ENCODE measurements around the gene MYRIP. TPM values are rescaled to one million over a fixed set of nuclear protein-coding genes. Genes with fewer than 3 reads are reported as not detected.

Gene MYRIP
- total RNA-seq, 1 donor from 2014 or later, result not detected

DNA sequence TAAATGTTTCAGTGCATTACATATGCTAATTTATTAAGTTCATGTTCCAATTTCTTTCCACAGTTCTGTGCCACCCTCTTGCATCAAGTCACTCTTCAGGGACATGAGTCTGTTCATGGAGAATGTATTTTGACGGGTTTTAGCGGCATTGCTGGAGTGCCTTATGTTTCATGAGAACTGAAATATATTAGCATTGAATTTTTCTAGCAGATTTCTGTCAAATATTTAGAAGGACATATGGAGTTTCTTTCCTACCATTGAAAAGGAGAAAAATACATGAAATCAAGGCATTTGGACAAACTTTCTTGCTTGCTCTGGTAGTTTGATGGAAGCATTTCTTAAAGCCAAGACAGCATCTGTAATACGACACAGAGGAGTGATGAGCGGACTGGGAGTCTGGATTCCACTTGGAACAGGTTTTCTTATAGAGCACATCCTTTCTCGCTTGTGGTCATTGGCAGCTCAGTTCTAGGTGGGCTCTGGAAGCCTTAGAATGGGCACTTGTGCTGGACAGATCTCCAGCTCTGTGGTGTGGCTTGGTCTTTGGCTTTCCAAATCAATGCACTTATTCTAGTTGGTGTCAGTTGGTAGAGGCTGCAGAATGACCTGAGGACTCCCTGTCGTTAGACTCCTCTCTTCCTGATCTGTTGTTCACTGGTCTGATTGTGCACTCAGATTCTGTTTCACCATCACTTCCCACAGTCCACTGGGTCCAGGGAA lies 415.5 kb downstream of the MYRIP start:
- Mint-ChIP-seq H3K36me3 (ENCODE audit: low read depth) (no peaks in the 10 kb centered on the region), H3K4me1 (no peaks in the 10 kb centered on the region), H3K27ac (no peak overlapping the region), H3K9me3 (no peaks in the 10 kb centered on the region), H3K27me3 (no peaks in the 10 kb centered on the region), H3K4me3 (no peak overlapping the region)
- intact Hi-C loops (cut with micrococcal nuclease), result no loop called here
- DNase-seq, result no peak

DNA sequence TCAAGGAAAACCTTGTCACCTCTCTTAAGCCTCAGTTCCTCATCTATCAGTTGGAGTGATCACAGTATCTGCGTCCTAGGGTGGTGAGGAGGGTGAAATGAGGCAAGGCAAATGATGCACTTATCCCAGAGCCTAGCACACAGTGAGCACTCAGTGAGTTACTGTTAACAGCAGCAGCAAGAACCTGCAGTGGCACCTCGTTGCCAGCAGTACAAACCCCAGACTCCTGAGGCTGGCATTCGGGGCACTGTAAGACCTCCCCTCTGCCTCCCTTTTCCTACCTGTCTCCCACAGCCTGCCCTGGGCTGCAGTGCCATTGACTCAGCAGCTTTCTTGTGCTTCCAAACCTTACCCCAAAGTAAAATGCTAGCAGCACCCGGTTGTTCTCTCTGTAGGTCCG lies 417.2 kb downstream of the MYRIP start:
- Mint-ChIP-seq H3K4me3 (no peak overlapping the region), H3K4me1 (no peaks in the 10 kb centered on the region), H3K27me3 (no peaks in the 10 kb centered on the region), H3K27ac (no peak overlapping the region), H3K9me3 (no peaks in the 10 kb centered on the region), H3K36me3 (ENCODE audit: low read depth) (no peaks in the 10 kb centered on the region)
- DNase-seq, result no peak
- intact Hi-C loops (cut with micrococcal nuclease), result no loop called here

DNA sequence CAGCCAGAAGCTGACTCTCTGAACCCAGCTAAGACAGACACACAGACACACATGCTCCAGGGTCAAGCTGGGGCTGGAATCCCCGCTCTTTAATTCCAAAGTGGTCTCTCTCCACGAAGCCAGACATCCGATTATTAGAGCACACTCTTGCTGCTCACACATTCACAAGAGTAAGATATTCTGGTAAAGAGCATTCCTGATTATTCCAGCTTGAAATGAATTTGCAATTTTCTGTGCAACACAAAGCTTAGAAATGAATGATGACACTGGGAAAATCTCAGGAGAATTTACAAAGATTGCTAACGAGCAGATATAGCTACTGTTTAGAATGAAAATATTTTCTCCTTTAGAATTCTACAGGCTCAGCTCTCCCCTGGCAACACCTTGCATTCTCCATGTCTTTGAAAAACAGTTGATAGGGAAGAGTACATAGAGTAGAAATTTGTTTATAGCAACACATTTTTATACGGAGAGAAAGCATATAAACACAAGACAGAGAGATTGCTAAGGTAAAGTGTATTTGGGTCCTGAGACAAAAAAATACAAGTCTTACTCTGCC lies 419.5 kb downstream of the MYRIP start:
- H3K36me3 Mint-ChIP-seq (ENCODE audit: low read depth), result no peaks in the 10 kb centered on the region
- intact Hi-C loops (cut with micrococcal nuclease), result no loop called here

DNA sequence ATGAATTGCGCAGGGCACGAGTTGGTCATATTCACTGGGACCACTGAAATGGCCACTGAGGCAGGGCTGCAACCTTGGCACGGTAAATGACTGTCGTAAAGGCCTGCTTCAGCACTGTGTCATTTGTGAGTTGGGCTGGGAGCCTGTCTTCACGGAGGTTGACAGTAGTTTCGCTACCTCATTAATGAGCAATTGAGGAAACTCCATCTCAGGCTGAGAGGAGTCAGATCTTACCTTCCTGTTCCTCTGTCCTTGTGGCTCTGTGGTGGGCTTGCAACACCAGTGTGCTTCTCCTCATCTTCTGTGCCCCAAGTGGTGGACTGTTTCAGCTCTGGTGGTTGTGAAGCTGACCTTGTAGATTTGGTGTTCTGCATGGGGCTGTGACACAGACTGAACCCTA lies 420.0 kb downstream of the MYRIP start:
- DNase-seq, result no peak
- no peak overlapping the region for H3K27ac Mint-ChIP-seq
- no peak overlapping the region for H3K4me3 Mint-ChIP-seq
- H3K27me3 Mint-ChIP-seq, result no peaks in the 10 kb centered on the region
- H3K9me3 Mint-ChIP-seq, result no peaks in the 10 kb centered on the region
- intact Hi-C loops (cut with micrococcal nuclease), result no loop called here
- no peaks in the 10 kb centered on the region for H3K4me1 Mint-ChIP-seq
- no peaks in the 10 kb centered on the region for H3K36me3 Mint-ChIP-seq (ENCODE audit: low read depth)

More for the DNA sequence above, 419.5 kb downstream of the MYRIP start:
- Mint-ChIP-seq H3K27ac (no peak overlapping the region), H3K4me1 (no peaks in the 10 kb centered on the region), H3K27me3 (no peaks in the 10 kb centered on the region), H3K4me3 (no peak overlapping the region), H3K9me3 (no peaks in the 10 kb centered on the region)
- DNase-seq, result no peak

DNA sequence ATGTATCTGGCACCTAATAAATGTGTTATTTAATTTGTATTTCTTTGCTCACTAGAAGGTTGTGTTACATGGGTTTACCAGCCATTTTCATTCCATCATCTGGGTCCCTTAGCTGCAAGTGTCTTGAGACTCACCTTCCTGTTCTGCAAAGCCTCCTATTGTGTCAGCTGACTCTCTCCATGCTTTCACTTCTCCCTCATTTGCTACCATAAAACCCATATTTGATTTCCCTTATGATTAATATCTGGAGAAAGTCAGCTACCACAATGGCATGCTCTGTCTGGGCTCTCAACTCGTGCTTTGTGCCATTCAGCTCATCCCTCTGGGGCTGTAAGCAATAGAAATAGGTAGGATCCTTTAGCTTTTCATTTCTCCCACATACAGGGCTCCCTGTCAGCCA lies 420.6 kb downstream of the MYRIP start:
- intact Hi-C loops (cut with micrococcal nuclease), result no loop called here
- H3K4me3 Mint-ChIP-seq, result no peak overlapping the region
- H3K27me3 Mint-ChIP-seq, result no peaks in the 10 kb centered on the region
- DNase-seq, result no peak
- no peaks in the 10 kb centered on the region for H3K9me3 Mint-ChIP-seq
- H3K27ac Mint-ChIP-seq, result no peak overlapping the region
- no peaks in the 10 kb centered on the region for H3K36me3 Mint-ChIP-seq (ENCODE audit: low read depth)
- H3K4me1 Mint-ChIP-seq, result no peaks in the 10 kb centered on the region

DNA sequence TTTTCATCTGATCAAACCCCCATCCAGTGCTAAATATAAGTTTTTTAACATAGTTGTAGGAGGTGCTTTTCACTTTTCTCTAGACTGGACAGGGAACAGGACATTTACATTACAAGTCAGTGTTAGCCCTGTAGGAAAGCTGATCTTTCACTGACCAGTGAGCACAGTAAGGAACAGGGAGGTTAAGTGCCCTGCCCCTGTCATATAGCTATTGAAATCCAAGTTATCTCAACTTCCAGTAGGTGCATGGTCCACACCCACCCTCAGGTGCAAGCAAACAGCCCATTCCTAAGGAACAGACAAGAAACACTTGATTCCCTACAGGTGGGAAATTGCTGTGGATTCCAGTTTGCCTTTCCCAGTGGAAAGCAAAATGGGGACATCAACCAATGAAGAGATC lies 421.0 kb downstream of the MYRIP start:
- no peak for DNase-seq
- intact Hi-C loops (cut with micrococcal nuclease), result no loop called here
- Mint-ChIP-seq H3K27ac (no peak overlapping the region), H3K4me3 (no peak overlapping the region), H3K9me3 (no peaks in the 10 kb centered on the region), H3K4me1 (no peaks in the 10 kb centered on the region), H3K27me3 (no peaks in the 10 kb centered on the region), H3K36me3 (ENCODE audit: low read depth) (no peaks in the 10 kb centered on the region)

DNA sequence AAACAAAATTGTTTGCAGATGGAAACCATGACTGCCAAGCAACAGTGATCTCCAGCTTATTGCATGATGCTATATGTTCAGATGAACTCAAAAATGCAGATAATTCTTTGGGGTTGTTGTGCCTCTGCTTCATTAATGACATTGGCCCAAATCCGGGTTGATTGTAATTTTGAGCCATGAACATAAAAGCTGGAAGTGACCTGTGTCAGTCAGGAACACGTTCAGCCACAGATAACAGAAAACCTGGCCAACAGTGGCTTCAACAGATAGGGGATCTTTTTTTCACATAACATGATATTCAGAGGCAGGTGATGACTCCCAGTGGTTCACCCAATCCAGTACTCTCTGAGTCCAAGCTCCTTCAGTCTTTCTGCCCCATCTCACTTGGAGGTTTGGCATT lies 423.2 kb downstream of the MYRIP start:
- H3K4me3 Mint-ChIP-seq, result no peak overlapping the region
- no peak for DNase-seq
- no peaks in the 10 kb centered on the region for H3K27me3 Mint-ChIP-seq
- H3K27ac Mint-ChIP-seq, result no peak overlapping the region
- intact Hi-C loops (cut with micrococcal nuclease), result no loop called here
- no peaks in the 10 kb centered on the region for H3K36me3 Mint-ChIP-seq (ENCODE audit: low read depth)
- H3K9me3 Mint-ChIP-seq, result no peaks in the 10 kb centered on the region
- H3K4me1 Mint-ChIP-seq, result no peaks in the 10 kb centered on the region

DNA sequence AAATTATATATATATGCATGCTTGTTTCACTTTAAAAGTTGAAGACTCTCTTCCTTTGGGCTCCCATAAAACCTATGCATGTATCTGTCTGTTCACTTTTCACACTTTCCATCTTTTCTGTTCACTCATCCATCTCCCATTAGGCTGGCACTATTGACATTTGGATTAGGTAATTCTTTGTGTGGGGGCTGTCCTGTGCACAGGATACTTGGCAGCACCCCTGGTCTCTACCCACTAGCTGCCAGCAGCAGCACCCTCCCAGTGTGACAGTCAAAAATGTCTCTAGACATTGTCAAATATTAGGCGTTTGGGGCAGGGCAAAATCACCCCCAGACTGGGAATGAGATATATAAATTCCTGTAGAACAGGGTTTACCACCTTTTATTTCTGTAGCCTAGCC lies 427.8 kb downstream of the MYRIP start:
- Mint-ChIP-seq H3K4me1 (no peaks in the 10 kb centered on the region), H3K36me3 (ENCODE audit: low read depth) (no peaks in the 10 kb centered on the region), H3K4me3 (no peak overlapping the region), H3K9me3 (no peaks in the 10 kb centered on the region), H3K27me3 (no peaks in the 10 kb centered on the region), H3K27ac (no peak overlapping the region)
- no peak for DNase-seq
- intact Hi-C loops (cut with micrococcal nuclease), result no loop called here

DNA sequence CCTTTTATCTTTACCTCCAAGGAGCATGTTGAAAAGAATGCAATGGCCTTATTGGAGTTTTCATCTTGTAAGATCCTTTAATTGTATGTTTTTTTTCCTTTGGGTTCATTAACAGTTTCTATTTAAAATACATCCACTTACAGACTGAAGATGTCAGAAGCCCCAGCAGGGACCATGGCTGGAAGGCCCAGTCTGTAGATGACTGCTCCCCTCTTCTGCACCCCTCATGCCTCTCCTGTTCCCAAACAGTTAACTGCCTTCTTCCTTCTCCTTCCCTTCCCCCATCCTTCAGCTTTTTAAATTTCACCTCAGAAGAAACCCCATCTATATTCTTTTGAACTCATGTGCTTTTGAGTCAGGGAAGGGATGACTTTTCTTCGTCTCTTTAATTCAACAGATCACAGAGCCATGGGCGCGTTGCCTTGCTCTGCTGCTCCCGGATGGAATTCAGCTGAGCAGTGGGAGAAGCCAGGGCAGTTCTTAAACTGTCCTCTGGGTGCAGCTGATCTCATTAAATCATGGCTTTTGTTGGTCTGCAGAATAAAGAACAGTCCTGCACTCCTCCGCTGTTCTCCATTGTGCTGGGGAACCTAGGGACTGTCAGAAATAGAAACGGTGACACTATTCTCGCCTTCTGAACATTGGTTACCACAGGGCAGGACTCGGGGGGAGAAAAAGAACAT lies 428.6 kb downstream of the MYRIP start:
- Mint-ChIP-seq H3K4me3 (no peak overlapping the region), H3K27ac (no peak overlapping the region), H3K27me3 (no peaks in the 10 kb centered on the region), H3K9me3 (no peaks in the 10 kb centered on the region), H3K36me3 (ENCODE audit: low read depth) (no peaks in the 10 kb centered on the region), H3K4me1 (no peaks in the 10 kb centered on the region)
- intact Hi-C loops (cut with micrococcal nuclease), result no loop called here
- no peak for DNase-seq

DNA sequence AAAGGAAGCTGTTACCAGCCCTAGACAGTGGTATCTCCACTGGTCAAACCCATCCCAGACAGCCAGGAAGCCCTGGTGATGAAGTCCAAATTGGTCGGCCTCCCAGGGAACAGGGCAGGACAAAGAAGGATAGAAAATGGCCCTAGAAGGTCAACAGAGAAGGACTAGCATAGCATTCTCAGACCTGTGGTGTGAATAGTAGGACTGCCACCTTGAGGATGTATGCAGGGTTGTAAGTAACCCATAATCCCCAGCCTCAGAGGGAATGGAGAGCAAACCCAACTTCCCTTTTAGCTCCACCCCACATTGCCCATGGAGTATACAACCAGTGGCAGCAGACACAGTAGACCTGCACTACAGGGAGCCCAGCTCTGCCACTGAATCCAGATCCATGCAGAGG lies 431.5 kb downstream of the MYRIP start:
- no peak overlapping the region for H3K27ac Mint-ChIP-seq
- intact Hi-C loops (cut with micrococcal nuclease), result no loop called here
- no peaks in the 10 kb centered on the region for H3K27me3 Mint-ChIP-seq
- no peaks in the 10 kb centered on the region for H3K4me1 Mint-ChIP-seq
- H3K4me3 Mint-ChIP-seq, result no peak overlapping the region
- H3K36me3 Mint-ChIP-seq (ENCODE audit: low read depth), result no peaks in the 10 kb centered on the region
- no peaks in the 10 kb centered on the region for H3K9me3 Mint-ChIP-seq
- DNase-seq, result no peak

DNA sequence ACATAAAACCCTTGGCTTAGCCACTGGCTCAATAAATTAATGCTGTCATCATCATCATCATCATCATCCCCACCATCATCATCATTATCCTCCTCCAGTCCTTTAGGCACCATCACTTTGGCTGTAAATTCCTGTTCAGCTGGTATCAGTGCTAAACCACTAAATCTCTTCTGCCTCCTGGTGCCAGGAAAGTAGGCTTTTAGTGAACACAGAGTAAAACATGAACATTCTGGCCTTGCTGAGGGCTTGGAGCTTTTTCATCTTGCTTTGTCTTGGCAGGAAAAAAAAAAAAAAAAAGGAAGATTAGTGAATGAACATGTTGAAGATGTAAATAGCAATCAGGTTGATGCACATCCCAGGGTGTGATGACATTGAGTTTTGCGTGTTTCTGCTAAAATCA lies 432.8 kb downstream of the MYRIP start:
- Mint-ChIP-seq H3K27me3 (no peaks in the 10 kb centered on the region), H3K27ac (no peak overlapping the region), H3K36me3 (ENCODE audit: low read depth) (no peaks in the 10 kb centered on the region), H3K4me1 (no peaks in the 10 kb centered on the region), H3K4me3 (no peak overlapping the region), H3K9me3 (no peaks in the 10 kb centered on the region)
- no peak for DNase-seq
- intact Hi-C loops (cut with micrococcal nuclease), result no loop called here

DNA sequence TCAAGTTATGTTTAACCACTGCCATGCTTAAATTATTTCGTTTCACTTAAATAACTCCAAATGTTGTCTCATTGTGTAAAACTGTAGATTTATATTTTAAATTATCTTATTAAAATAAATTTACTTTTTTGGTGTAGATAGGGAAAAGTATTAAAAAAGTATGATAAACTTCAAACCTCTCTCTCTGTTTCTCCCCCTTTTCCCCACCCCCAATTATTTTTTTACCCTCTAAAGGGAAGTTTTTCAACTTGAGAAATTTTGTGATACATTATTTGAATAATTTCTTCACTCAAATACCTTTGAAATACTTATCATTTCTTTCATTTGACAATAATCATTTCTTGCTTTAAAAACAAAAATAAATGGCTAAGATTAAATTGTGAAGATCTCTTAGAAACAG lies 433.2 kb downstream of the MYRIP start:
- H3K36me3 Mint-ChIP-seq (ENCODE audit: low read depth), result no peaks in the 10 kb centered on the region
- intact Hi-C loops (cut with micrococcal nuclease), result no loop called here
- no peak for DNase-seq
- no peaks in the 10 kb centered on the region for H3K4me1 Mint-ChIP-seq
- H3K9me3 Mint-ChIP-seq, result no peaks in the 10 kb centered on the region
- H3K4me3 Mint-ChIP-seq, result no peak overlapping the region
- no peaks in the 10 kb centered on the region for H3K27me3 Mint-ChIP-seq
- no peak overlapping the region for H3K27ac Mint-ChIP-seq

DNA sequence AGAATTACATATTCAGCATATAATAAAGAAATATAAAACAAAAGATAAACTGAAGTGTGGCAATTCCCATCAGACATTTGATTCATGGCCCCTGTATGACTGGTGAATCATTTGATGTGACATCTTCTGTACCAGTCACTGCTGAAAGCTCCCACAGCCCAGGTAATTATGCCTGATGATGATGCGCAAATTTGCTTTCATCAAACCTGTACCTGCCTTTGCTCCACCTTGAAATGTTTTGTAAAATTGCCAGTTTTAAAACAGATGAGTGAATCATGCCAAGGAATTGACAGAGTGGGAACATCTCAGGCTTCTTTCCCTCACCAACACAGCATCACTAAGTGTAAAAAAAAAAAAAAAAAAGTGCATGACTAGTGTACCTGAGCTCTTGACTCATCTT lies 433.6 kb downstream of the MYRIP start:
- no peaks in the 10 kb centered on the region for H3K4me1 Mint-ChIP-seq
- DNase-seq, result no peak
- H3K4me3 Mint-ChIP-seq, result no peak overlapping the region
- no peaks in the 10 kb centered on the region for H3K36me3 Mint-ChIP-seq (ENCODE audit: low read depth)
- H3K27ac Mint-ChIP-seq, result no peak overlapping the region
- no peaks in the 10 kb centered on the region for H3K27me3 Mint-ChIP-seq
- no peaks in the 10 kb centered on the region for H3K9me3 Mint-ChIP-seq
- intact Hi-C loops (cut with micrococcal nuclease), result no loop called here

DNA sequence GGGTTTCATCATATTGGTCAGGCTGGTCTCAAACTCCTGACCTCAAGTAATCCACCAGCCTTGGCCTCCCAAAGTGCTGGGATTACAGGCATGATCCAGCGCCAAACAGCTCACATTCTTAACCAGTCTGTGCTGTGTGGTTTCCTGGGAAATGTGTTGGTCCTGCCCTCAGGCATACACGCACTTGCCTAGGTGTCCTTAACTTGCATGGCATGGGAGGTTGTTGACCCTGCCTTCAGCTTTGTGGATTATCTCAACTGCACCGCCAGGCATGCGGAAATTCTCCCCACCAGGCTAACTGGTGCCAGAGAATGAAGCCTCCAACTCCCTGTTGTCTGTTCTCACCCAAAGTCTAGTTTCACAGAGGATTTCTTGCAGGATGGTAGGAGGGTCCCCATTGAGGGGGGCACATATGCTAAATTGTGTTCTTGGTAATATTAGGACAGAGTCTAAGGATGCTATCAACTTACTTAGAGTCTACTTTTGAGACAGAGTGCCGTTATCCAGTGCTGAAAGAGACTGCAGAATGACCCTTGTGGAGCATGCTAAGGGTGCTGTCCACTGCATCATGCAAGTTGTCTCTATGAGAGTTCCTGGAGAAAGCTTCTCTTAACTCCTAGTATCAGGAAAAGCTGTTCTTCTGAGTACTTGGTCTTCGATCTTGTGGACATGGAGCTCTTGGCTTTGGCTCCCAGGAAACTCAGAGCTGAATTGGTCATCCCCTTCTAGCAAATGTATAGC lies 438.5 kb downstream of the MYRIP start:
- H3K9me3 Mint-ChIP-seq, result no peaks in the 10 kb centered on the region
- H3K4me3 Mint-ChIP-seq, result no peak overlapping the region
- H3K27me3 Mint-ChIP-seq, result peaks cover 2% of the 10 kb centered on the region
- H3K27ac Mint-ChIP-seq, result no peak overlapping the region
- intact Hi-C loops (cut with micrococcal nuclease), result no loop called here
- DNase-seq, result no peak
- no peaks in the 10 kb centered on the region for H3K4me1 Mint-ChIP-seq
- no peaks in the 10 kb centered on the region for H3K36me3 Mint-ChIP-seq (ENCODE audit: low read depth)

All from activated CD4-positive, alpha-beta T cell treated with anti-CD3 and anti-CD28 coated beads, Interleukin-2, amount 10 ng/mL, durations not matched to agents 24 days and 14 days (primary cell).